Measurements from ENCODE around the gene VPS4B. TPM values are rescaled to one million over a fixed set of nuclear protein-coding genes. Genes with fewer than 3 reads are reported as not detected.

The VPS4B gene
- total and polyA plus RNA-seq, 2 donors (not counting 1 experiment from before 2014, with no cell fraction given), result 14.5 to 93.9 TPM

- Mint-ChIP-seq H3K4me1 (peaks cover 2% of the 10 kb centered on the region), H3K27me3 (no peaks in the 10 kb centered on the region), H3K27ac (no peak overlapping the region), H3K4me3 (no peak overlapping the region), H3K9me3 (ENCODE audit: insufficient read depth) (no peaks in the 10 kb centered on the region)
- ChIA-PET CTCF (no interaction called here), POLR2A (no interaction called here)
- Histone ChIP-seq H4K20me1 (ENCODE audit: control insufficient read depth, insufficient read depth, low read length, poor library complexity, severe bottlenecking) (peaks cover 38% of the 10 kb centered on the region), H2AFZ (ENCODE audit: insufficient read depth, low read depth, low read length, poor library complexity, severe bottlenecking) (no peak overlapping the region), H3K4me1 (ENCODE audit: control insufficient read depth in 2 of 2, insufficient read depth in 2 of 2, low read length in 2 of 2) (no peaks in the 10 kb centered on the region), H3K27ac (ENCODE audit: low read length in 2 of 2) (no peak overlapping the region), H3K4me3 (ENCODE audit: control extremely low read depth in 1 of 5, extremely low read depth in 1 of 5, insufficient read depth in 1 of 5, low read depth in 2 of 5, low read length in 4 of 5) (no peak overlapping the region), H3K4me2 (replicated peaks; ENCODE audit: low read depth, low read length, poor library complexity, severe bottlenecking) (no peak overlapping the region), H3K9me3 (ENCODE audit: control extremely low read depth in 1 of 3, control insufficient read depth in 2 of 3, insufficient read depth in 1 of 3, low read length in 2 of 3) (no peaks in the 10 kb centered on the region), H3K9ac (ENCODE audit: low read length) (no peak overlapping the region), H3K27me3 (replicated peaks in 1 of 4; ENCODE audit: control extremely low read depth in 1 of 4, control insufficient read depth in 3 of 4, insufficient read depth in 4 of 4, low read length in 3 of 4) (no peaks in the 10 kb centered on the region), H3K36me3 (replicated peaks in 1 of 2; ENCODE audit: control extremely low read depth in 1 of 2, control insufficient read depth in 1 of 2, extremely low read depth in 1 of 2, insufficient read depth in 2 of 2, low read length in 1 of 2) (peaks cover 6 to 60% of the 10 kb centered on the region in 2 experiments), H3K79me2 (ENCODE audit: control insufficient read depth, insufficient read depth, low read length) (peaks cover 37% of the 10 kb centered on the region)
- intact Hi-C loops (cut with micrococcal nuclease), result no loop called here
- no peak for TF ChIP-seq EZH2 (IDR thresholded peaks at IDR 0.05; ENCODE audit: borderline replicate concordance, insufficient read depth, low read depth, low read length, poor library complexity, severe bottlenecking)
- TF ChIP-seq CTCF (IDR thresholded peaks at IDR 0.05), result no peak
- DNase-seq (no peak), ATAC-seq (ENCODE audit: low read depth) (no peak)
- no CpG with 5 or more reads among the region's 1 CpG for WGBS (ENCODE audit: insufficient coverage)
Observed at GRCh38 chr18:63407734-63408133, 14.5 kb downstream of the VPS4B start.

- intact Hi-C loops (cut with micrococcal nuclease), result no loop called here
Observed at GRCh38 chr18:63405986-63406385, 16.3 kb downstream of the VPS4B start.

More at GRCh38 chr18:63405986-63406385, 16.3 kb downstream of the VPS4B start:
- peaks cover 7 to 68% of the 10 kb centered on the region in 2 experiments for H3K36me3 ChIP-seq (replicated peaks in 1 of 2; ENCODE audit: control extremely low read depth in 1 of 2, control insufficient read depth in 1 of 2, extremely low read depth in 1 of 2, insufficient read depth in 2 of 2, low read length in 1 of 2)
- DNase-seq, result no peak
- peaks cover 37% of the 10 kb centered on the region for H4K20me1 ChIP-seq (ENCODE audit: control insufficient read depth, insufficient read depth, low read length, poor library complexity, severe bottlenecking)
- no peaks in the 10 kb centered on the region for H3K9me3 ChIP-seq (ENCODE audit: control extremely low read depth in 1 of 3, control insufficient read depth in 2 of 3, insufficient read depth in 1 of 3, low read length in 2 of 3)
- H3K27me3 Mint-ChIP-seq, result no peaks in the 10 kb centered on the region
- H3K27me3 ChIP-seq (replicated peaks in 1 of 4; ENCODE audit: control extremely low read depth in 1 of 4, control insufficient read depth in 3 of 4, insufficient read depth in 4 of 4, low read length in 3 of 4), result no peaks in the 10 kb centered on the region
- POLR2A ChIA-PET, result no interaction called here
- H3K4me3 ChIP-seq (ENCODE audit: control extremely low read depth in 1 of 5, extremely low read depth in 1 of 5, insufficient read depth in 1 of 5, low read depth in 2 of 5, low read length in 4 of 5), result no peak overlapping the region
- no peaks in the 10 kb centered on the region for H3K4me1 ChIP-seq (ENCODE audit: control insufficient read depth in 2 of 2, insufficient read depth in 2 of 2, low read length in 2 of 2)
- H3K27ac Mint-ChIP-seq, result no peak overlapping the region
- peaks cover 29% of the 10 kb centered on the region for H3K79me2 ChIP-seq (ENCODE audit: control insufficient read depth, insufficient read depth, low read length)
- no peak overlapping the region for H3K4me3 Mint-ChIP-seq
- no peak overlapping the region for H3K27ac ChIP-seq (ENCODE audit: low read length in 2 of 2)
- no peak overlapping the region for H3K4me2 ChIP-seq (replicated peaks; ENCODE audit: low read depth, low read length, poor library complexity, severe bottlenecking)
- WGBS (ENCODE audit: insufficient coverage), result 100% methylated on average over 1 of the region's 3 CpGs
- peaks cover 2% of the 10 kb centered on the region for H3K4me1 Mint-ChIP-seq
- no peak overlapping the region for H2AFZ ChIP-seq (ENCODE audit: insufficient read depth, low read depth, low read length, poor library complexity, severe bottlenecking)
- TF ChIP-seq CTCF (IDR thresholded peaks at IDR 0.05), result no peak
- no peak for TF ChIP-seq EZH2 (IDR thresholded peaks at IDR 0.05; ENCODE audit: borderline replicate concordance, insufficient read depth, low read depth, low read length, poor library complexity, severe bottlenecking)
- CTCF ChIA-PET, result no interaction called here
- H3K9ac ChIP-seq (ENCODE audit: low read length), result no peak overlapping the region
- no peaks in the 10 kb centered on the region for H3K9me3 Mint-ChIP-seq (ENCODE audit: insufficient read depth)
- ATAC-seq (ENCODE audit: low read depth), result no peak
